GM10266 (cell line): ENCODE measurements around the gene GDPD4.
"Not testable (repeated sequence)": the region's sequence is repeated elsewhere in the genome, so short reads cannot be mapped to it uniquely, and the experiment has no call there.

Source experiments
- DNase-seq: peaks from one replicate; pipeline ENCODE4 v3.0.0; 2012; ENCODE audit errors: extremely low spot score
- TF ChIP-seq, protein P1 (sequence below): IDR thresholded peaks from 2 replicates; pipeline ENCODE4 v1.5.1; 2012; ENCODE audit warnings: mild to moderate bottlenecking, low read depth; ENCODE audit not compliant: control insufficient read depth, insufficient read depth; ENCODE audit errors: missing control alignments

Gene GDPD4

DNA sequence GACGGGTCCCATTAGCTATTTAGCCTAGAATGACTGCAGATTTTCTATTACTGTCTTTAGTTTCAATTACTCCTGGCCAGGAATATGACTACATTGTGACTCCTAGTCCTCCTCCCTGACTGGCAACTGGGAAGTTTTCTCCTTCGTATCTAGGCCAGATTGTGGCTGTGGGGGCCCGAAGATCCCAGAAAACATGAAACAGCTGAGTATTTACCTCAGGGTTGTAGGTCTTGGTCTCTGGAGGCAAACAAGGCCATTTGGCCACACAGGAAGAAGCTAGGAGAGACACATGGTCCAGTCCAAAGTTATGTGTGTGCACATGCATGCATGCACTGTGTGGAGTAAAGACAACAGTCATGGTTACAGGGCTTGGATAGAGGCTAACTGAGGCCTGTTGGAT is 10.2 kb upstream of the GDPD4 start:
- TF ChIP-seq, protein P1, sequence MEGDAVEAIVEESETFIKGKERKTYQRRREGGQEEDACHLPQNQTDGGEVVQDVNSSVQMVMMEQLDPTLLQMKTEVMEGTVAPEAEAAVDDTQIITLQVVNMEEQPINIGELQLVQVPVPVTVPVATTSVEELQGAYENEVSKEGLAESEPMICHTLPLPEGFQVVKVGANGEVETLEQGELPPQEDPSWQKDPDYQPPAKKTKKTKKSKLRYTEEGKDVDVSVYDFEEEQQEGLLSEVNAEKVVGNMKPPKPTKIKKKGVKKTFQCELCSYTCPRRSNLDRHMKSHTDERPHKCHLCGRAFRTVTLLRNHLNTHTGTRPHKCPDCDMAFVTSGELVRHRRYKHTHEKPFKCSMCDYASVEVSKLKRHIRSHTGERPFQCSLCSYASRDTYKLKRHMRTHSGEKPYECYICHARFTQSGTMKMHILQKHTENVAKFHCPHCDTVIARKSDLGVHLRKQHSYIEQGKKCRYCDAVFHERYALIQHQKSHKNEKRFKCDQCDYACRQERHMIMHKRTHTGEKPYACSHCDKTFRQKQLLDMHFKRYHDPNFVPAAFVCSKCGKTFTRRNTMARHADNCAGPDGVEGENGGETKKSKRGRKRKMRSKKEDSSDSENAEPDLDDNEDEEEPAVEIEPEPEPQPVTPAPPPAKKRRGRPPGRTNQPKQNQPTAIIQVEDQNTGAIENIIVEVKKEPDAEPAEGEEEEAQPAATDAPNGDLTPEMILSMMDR: no peak
- no peak for DNase-seq

- TF ChIP-seq, protein P1: no peak
- DNase-seq: no peak
Measured at GRCh38 chr11:77310721-77311120, 9.2 kb upstream of the GDPD4 start.

- TF ChIP-seq, protein P1: no peak
- DNase-seq: no peak
Measured at GRCh38 chr11:77309401-77310085, 8.1 kb upstream of the GDPD4 start.

- DNase-seq: no peak
- TF ChIP-seq, protein P1: no peak
Measured at GRCh38 chr11:77308838-77309237, 7.4 kb upstream of the GDPD4 start.

DNA sequence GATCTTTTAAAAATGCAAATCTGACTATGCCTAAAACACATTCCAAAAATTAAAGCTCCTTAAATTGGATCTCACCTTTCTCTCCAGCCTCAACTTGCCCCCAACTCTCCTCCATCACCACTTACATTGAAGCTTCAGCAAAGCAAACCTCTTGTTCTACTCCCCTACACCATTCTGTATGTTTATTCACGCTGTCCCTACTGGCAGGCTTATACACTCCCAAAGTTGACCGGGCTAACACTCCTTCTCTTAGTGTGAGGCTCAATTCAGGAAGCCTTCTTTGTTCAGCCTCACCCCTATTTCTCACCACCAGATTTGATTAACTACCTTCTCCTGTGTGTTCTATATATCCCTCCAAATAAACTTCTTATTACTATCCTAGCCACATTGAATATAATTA is 1.8 kb upstream of the GDPD4 start:
- TF ChIP-seq, protein P1: no peak

DNA sequence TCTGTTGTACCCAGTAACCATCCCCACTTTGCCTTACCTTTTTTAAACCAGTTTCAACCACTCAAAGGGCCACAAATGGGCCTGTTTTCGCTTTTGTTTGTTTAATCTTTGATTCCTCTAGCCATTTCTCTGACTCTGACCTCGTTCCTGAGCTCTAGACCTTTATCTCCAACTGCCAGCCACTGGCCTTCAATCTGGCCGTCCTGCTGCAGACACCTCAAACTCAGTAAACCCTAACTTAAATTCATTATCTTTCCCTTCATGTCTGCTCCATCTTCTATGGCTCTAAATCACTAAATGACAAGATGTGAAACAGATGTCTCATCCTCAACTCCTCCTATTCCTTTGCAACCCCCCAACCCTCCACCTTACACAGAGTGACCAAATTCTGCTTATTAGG is 1.3 kb upstream of the GDPD4 start:
- TF ChIP-seq, protein P1: no peak
- no peak for DNase-seq

More for the DNA sequence above, 1.8 kb upstream of the GDPD4 start:
- no peak for DNase-seq

- TF ChIP-seq, protein P1: no peak
- no peak for DNase-seq
Measured at GRCh38 chr11:77300695-77301094, 791 bp downstream of the GDPD4 start.

DNA sequence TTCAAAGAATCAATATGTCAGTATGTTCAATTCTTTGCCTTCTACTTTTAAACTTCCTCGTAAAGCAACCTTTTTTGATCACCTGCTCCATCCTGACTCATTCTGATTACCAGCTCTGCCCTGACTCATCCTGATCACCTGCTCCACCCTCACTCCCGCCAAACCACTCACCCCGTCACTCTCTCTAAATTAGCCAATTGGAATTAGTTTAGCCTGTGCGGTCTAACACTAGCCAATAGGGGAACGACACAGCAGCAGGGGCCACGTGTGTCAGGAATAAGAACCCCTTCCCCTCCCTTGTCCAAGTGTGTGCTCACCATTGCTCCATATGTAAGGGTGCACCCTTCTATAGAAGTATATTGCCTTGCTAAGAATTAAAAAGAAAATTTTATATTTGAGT is 1.5 kb downstream of the GDPD4 start:
- DNase-seq: not testable (repeated sequence)
